ENCODE measurements around the gene FUT3.

FUT3 gene

DNA sequence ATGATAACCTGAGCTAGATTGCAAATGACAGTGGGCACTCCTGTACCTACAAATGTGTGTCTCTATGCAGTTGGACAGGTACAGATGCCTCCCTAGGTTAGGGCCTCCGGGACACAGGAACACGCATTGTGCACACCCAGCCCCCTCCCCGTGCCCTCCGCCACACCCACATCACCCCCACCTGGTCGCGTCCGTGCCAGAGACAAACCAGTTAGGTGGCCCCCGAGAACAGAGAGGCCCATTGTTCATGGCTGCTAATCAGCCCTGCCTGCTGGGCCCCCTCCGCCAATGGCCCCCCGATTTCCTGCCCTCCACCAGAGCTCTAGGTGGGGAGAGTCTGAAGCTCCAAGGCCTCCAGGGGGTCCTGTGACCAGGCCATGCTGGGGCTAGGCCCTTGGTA is 32.7 kb downstream of the FUT3 start:
- Histone ChIP-seq H3K4me3 (ENCODE audit: low read depth, low read length) (no peak overlapping the region), H3K27ac (ENCODE audit: low read depth, low read length) (no peak overlapping the region), H3K36me3 (ENCODE audit: control insufficient read depth, insufficient read depth, low read length) (no peaks in the 10 kb centered on the region), H3K27me3 (ENCODE audit: control insufficient read depth, insufficient read depth, low read length) (no peaks in the 10 kb centered on the region; the same call in 1 of the 2 replicates), H3K9ac (ENCODE audit: low read length) (no peak overlapping the region), H3K9me3 (ENCODE audit: control insufficient read depth, insufficient read depth, low read depth, low read length) (no peaks in the 10 kb centered on the region), H3K4me1 (ENCODE audit: control insufficient read depth, insufficient read depth, low read length) (no peaks in the 10 kb centered on the region)

DNA sequence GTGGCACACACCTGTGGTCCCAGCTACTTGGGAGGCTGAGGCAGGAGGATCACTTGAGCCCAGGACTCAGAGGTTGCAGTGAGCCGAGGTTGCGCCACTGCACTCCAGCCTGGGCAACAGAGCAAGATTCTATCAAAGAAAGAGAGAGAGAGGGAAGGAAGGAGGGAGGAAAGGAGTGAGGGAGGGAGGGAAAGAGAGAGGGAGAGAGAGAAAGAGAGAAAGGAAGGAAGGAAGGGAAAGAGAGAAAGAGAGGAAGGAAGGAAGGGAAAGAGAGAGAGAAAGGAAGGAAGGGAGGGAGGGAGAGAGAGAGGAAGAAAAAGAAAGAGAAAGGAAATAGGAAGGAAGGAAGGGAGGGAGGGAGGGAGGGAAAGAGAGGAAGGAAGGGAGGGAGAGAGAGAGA is 34.0 kb downstream of the FUT3 start:
- H3K9ac ChIP-seq (ENCODE audit: low read length), result no peak overlapping the region
- no peaks in the 10 kb centered on the region for H3K4me1 ChIP-seq (ENCODE audit: control insufficient read depth, insufficient read depth, low read length)
- H3K27me3 ChIP-seq (ENCODE audit: control insufficient read depth, insufficient read depth, low read length), result no peaks in the 10 kb centered on the region; the same call in 1 of the 2 replicates
- no peak overlapping the region for H3K4me3 ChIP-seq (ENCODE audit: low read depth, low read length)
- H3K36me3 ChIP-seq (ENCODE audit: control insufficient read depth, insufficient read depth, low read length), result no peaks in the 10 kb centered on the region
- no peaks in the 10 kb centered on the region for H3K9me3 ChIP-seq (ENCODE audit: control insufficient read depth, insufficient read depth, low read depth, low read length)
- no peak overlapping the region for H3K27ac ChIP-seq (ENCODE audit: low read depth, low read length)

DNA sequence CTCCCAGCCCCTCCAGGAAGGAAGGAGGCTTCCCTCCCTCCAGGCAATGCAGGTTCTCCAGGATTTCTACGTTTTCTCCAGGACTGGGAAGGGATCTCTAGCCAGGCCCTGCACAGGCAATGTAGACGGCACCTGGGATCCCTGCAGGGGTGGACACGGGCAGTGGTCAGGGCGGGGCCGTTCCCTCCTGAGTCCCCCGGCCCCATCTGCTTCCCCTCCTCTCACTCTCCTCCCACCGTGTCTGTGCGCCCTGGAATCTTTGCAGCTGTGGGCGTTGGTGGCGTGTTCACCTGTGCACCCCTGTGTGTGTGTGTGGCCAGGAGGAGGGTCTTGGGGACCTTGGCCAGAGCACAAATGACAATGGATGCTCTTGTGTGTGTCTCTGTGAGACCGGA is 36.4 kb downstream of the FUT3 start:
- H3K4me3 ChIP-seq (ENCODE audit: low read depth, low read length), result no peak overlapping the region
- no peak overlapping the region for H3K27ac ChIP-seq (ENCODE audit: low read depth, low read length)
- no peaks in the 10 kb centered on the region; the same call in 1 of the 2 replicates for H3K27me3 ChIP-seq (ENCODE audit: control insufficient read depth, insufficient read depth, low read length)
- H3K9me3 ChIP-seq (ENCODE audit: control insufficient read depth, insufficient read depth, low read depth, low read length), result no peaks in the 10 kb centered on the region
- H3K36me3 ChIP-seq (ENCODE audit: control insufficient read depth, insufficient read depth, low read length), result no peaks in the 10 kb centered on the region
- H3K4me1 ChIP-seq (ENCODE audit: control insufficient read depth, insufficient read depth, low read length), result no peaks in the 10 kb centered on the region
- H3K9ac ChIP-seq (ENCODE audit: low read length), result no peak overlapping the region

GRCh38 chr19:5814123-5814851 is 37.0 kb downstream of the FUT3 start:
- Histone ChIP-seq H3K9ac (ENCODE audit: low read length) (no peak overlapping the region), H3K4me1 (ENCODE audit: control insufficient read depth, insufficient read depth, low read length) (no peaks in the 10 kb centered on the region), H3K4me3 (ENCODE audit: low read depth, low read length) (no peak overlapping the region), H3K27ac (ENCODE audit: low read depth, low read length) (no peak overlapping the region), H3K9me3 (ENCODE audit: control insufficient read depth, insufficient read depth, low read depth, low read length) (no peaks in the 10 kb centered on the region), H3K27me3 (ENCODE audit: control insufficient read depth, insufficient read depth, low read length) (no peaks in the 10 kb centered on the region; the same call in 1 of the 2 replicates), H3K36me3 (ENCODE audit: control insufficient read depth, insufficient read depth, low read length) (no peaks in the 10 kb centered on the region)

- Histone ChIP-seq H3K9ac (ENCODE audit: low read length) (no peak overlapping the region), H3K27me3 (ENCODE audit: control insufficient read depth, insufficient read depth, low read length) (no peaks in the 10 kb centered on the region), H3K36me3 (ENCODE audit: control insufficient read depth, insufficient read depth, low read length) (no peaks in the 10 kb centered on the region), H3K4me3 (ENCODE audit: low read depth, low read length) (no peak overlapping the region), H3K27ac (ENCODE audit: low read depth, low read length) (no peak overlapping the region), H3K4me1 (ENCODE audit: control insufficient read depth, insufficient read depth, low read length) (peaks cover 3% of the 10 kb centered on the region), H3K9me3 (ENCODE audit: control insufficient read depth, insufficient read depth, low read depth, low read length) (no peaks in the 10 kb centered on the region)
These were observed 40.1 kb downstream of the FUT3 start for GRCh38 chr19:5811117-5811516.

DNA sequence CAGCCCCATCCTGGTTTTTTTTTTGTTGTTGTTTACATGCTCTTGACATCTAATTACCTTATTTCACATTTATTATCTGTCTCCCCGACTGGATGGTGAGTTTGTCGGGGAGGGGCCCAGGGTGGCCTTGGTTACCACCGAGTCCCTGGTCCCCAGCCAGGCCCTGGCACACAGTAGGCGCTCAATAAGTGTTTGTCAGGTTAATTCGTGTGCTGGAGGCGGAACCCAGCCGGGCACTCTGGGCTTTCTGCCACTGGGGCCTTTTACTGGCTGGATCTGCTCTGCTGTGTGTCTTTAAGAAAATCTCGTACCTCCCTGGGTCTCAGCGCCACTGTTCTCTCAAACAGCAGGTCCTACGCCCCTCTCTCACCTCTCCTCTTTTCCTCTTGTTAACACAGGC is 41.8 kb downstream of the FUT3 start:
- H3K27ac ChIP-seq (ENCODE audit: low read depth, low read length), result no peak overlapping the region
- H3K36me3 ChIP-seq (ENCODE audit: control insufficient read depth, insufficient read depth, low read length), result no peaks in the 10 kb centered on the region
- H3K4me3 ChIP-seq (ENCODE audit: low read depth, low read length), result no peak overlapping the region

GRCh38 chr19:5809053-5809452 is 42.2 kb downstream of the FUT3 start:
- peaks cover 5% of the 10 kb centered on the region for H3K4me1 ChIP-seq (ENCODE audit: control insufficient read depth, insufficient read depth, low read length)
- H3K27me3 ChIP-seq (ENCODE audit: control insufficient read depth, insufficient read depth, low read length), result peaks cover 4% of the 10 kb centered on the region; the same call in 1 of the 2 replicates
- H3K27ac ChIP-seq (ENCODE audit: low read depth, low read length), result no peak overlapping the region
- H3K9me3 ChIP-seq (ENCODE audit: control insufficient read depth, insufficient read depth, low read depth, low read length), result no peaks in the 10 kb centered on the region
- H3K36me3 ChIP-seq (ENCODE audit: control insufficient read depth, insufficient read depth, low read length), result no peaks in the 10 kb centered on the region
- H3K4me3 ChIP-seq (ENCODE audit: low read depth, low read length), result no peak overlapping the region
- H3K9ac ChIP-seq (ENCODE audit: low read length), result no peak overlapping the region

More for the DNA sequence above, 41.8 kb downstream of the FUT3 start:
- Histone ChIP-seq H3K9me3 (ENCODE audit: control insufficient read depth, insufficient read depth, low read depth, low read length) (no peaks in the 10 kb centered on the region), H3K9ac (ENCODE audit: low read length) (no peak overlapping the region), H3K4me1 (ENCODE audit: control insufficient read depth, insufficient read depth, low read length) (peaks cover 5% of the 10 kb centered on the region), H3K27me3 (ENCODE audit: control insufficient read depth, insufficient read depth, low read length) (peaks cover 4% of the 10 kb centered on the region; the same call in 1 of the 2 replicates)

GRCh38 chr19:5808120-5808816 is 43.0 kb downstream of the FUT3 start:
- no peaks in the 10 kb centered on the region for H3K36me3 ChIP-seq (ENCODE audit: control insufficient read depth, insufficient read depth, low read length)
- peaks cover 5% of the 10 kb centered on the region for H3K4me1 ChIP-seq (ENCODE audit: control insufficient read depth, insufficient read depth, low read length)
- no peak overlapping the region for H3K9ac ChIP-seq (ENCODE audit: low read length)
- no peak overlapping the region for H3K27ac ChIP-seq (ENCODE audit: low read depth, low read length)
- no peak overlapping the region for H3K4me3 ChIP-seq (ENCODE audit: low read depth, low read length)
- no peaks in the 10 kb centered on the region for H3K9me3 ChIP-seq (ENCODE audit: control insufficient read depth, insufficient read depth, low read depth, low read length)
- peaks cover 9% of the 10 kb centered on the region for H3K27me3 ChIP-seq (ENCODE audit: control insufficient read depth, insufficient read depth, low read length)

GRCh38 chr19:5806905-5807304 is 44.3 kb downstream of the FUT3 start:
- Histone ChIP-seq H3K36me3 (ENCODE audit: control insufficient read depth, insufficient read depth, low read length) (no peaks in the 10 kb centered on the region), H3K27ac (ENCODE audit: low read depth, low read length) (no peak overlapping the region), H3K9ac (ENCODE audit: low read length) (no peak overlapping the region), H3K9me3 (ENCODE audit: control insufficient read depth, insufficient read depth, low read depth, low read length) (no peaks in the 10 kb centered on the region), H3K27me3 (ENCODE audit: control insufficient read depth, insufficient read depth, low read length) (peaks cover 18% of the 10 kb centered on the region), H3K4me1 (ENCODE audit: control insufficient read depth, insufficient read depth, low read length) (peaks cover 6% of the 10 kb centered on the region), H3K4me3 (ENCODE audit: low read depth, low read length) (no peak overlapping the region)

- Histone ChIP-seq H3K9ac (ENCODE audit: low read length) (no peak overlapping the region), H3K36me3 (ENCODE audit: control insufficient read depth, insufficient read depth, low read length) (no peaks in the 10 kb centered on the region), H3K27me3 (ENCODE audit: control insufficient read depth, insufficient read depth, low read length) (peaks cover 20% of the 10 kb centered on the region), H3K9me3 (ENCODE audit: control insufficient read depth, insufficient read depth, low read depth, low read length) (no peaks in the 10 kb centered on the region), H3K4me3 (ENCODE audit: low read depth, low read length) (peak overlapping the region; percentile 27), H3K4me1 (ENCODE audit: control insufficient read depth, insufficient read depth, low read length) (peaks cover 7% of the 10 kb centered on the region), H3K27ac (ENCODE audit: low read depth, low read length) (no peak overlapping the region)
These were observed 45.1 kb downstream of the FUT3 start for GRCh38 chr19:5806133-5806489.

DNA sequence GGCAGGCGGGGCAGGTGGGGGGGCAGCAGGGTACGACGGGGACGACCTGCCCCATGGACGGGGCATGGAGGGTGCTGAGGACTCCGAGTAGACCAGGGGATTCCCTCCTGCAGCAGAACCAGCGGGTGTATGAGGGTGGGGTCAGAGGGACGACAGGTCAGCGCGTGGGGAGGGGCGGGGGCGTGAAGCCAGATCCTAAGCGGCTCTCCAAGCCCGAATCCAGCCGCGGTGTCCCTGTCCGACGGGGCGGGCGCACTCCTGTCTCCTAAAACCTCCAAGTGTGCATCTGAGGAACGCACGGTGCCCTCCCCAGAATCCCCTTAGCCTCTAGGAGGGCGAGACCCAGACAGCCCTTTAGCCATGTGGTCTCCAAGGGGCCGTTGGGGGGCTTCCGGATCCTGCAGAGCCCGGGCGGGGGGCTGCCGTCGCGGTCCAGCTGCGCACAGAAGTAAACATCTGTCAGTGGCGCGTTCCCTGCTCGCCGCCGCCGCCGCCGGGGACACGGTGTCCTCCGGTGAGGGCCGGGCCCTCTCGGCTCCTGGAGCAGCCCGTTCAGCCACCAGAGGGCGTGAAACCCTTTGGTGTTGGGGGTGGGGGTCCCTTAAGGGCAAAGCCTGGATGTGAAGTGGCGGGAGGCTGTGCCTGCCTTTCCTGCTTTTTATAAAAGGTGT is 45.7 kb downstream of the FUT3 start:
- peaks cover 7% of the 10 kb centered on the region for H3K4me1 ChIP-seq (ENCODE audit: control insufficient read depth, insufficient read depth, low read length)

More for the DNA sequence above, 45.7 kb downstream of the FUT3 start:
- no peak overlapping the region for H3K27ac ChIP-seq (ENCODE audit: low read depth, low read length)
- peak overlapping the region; percentile 56 for H3K4me3 ChIP-seq (ENCODE audit: low read depth, low read length)
- peaks cover 20% of the 10 kb centered on the region for H3K27me3 ChIP-seq (ENCODE audit: control insufficient read depth, insufficient read depth, low read length)
- H3K9ac ChIP-seq (ENCODE audit: low read length), result no peak overlapping the region
- no peaks in the 10 kb centered on the region for H3K9me3 ChIP-seq (ENCODE audit: control insufficient read depth, insufficient read depth, low read depth, low read length)
- no peaks in the 10 kb centered on the region for H3K36me3 ChIP-seq (ENCODE audit: control insufficient read depth, insufficient read depth, low read length)
